Activated CD4-positive, alpha-beta T cell treated with anti-CD3 and anti-CD28 coated beads, Interleukin-2, amount 50 U/mL, for 48 hours (primary cell): ENCODE measurements around the gene PHF20.
A peak's percentile ranks its signal among the peaks of the same experiment; 100 is the strongest.
"Not testable (repeated sequence)": the region's sequence is repeated elsewhere in the genome, so short reads cannot be mapped to it uniquely, and the experiment has no call there.

Experiments used
- DNase-seq, 2 experiments: peaks; one replicate each; pipeline ENCODE4 v3.0.0-alpha.2; 2020

Gene PHF20

GRCh38 chr20:35739294-35740163 is 32.3 kb upstream of the PHF20 start:
- DNase-seq = no peak

GRCh38 chr20:35741892-35742740 is 29.7 kb upstream of the PHF20 start, which contains the start of gene RBM39:
Gene RBM39 (minus strand): TSS chr20:35742260. CDS start chr20:35740874, 1,386 bp downstream.
- peak; percentile 98 to 99 for DNase-seq

- no peak for DNase-seq
Measured at GRCh38 chr20:35742741-35743523, 28.9 kb upstream of the PHF20 start.

- peak; percentile 28 to 40 for DNase-seq
Measured at GRCh38 chr20:35743693-35744491, 27.9 kb upstream of the PHF20 start.

- not testable (repeated sequence) for DNase-seq
Measured at GRCh38 chr20:35744492-35744841, 27.3 kb upstream of the PHF20 start.

- DNase-seq = no peak
Measured at GRCh38 chr20:35750611-35751010, 21.2 kb upstream of the PHF20 start.

GRCh38 chr20:35756404-35756803 is 15.4 kb upstream of the PHF20 start:
- no peak for DNase-seq

GRCh38 chr20:35757098-35757705 is 14.6 kb upstream of the PHF20 start:
- DNase-seq = no peak

- DNase-seq = not testable (repeated sequence)
Measured at GRCh38 chr20:35761548-35761947, 10.3 kb upstream of the PHF20 start.

- DNase-seq = no peak
Measured at GRCh38 chr20:35762461-35762860, 9.4 kb upstream of the PHF20 start.

GRCh38 chr20:35764936-35765335 is 6.9 kb upstream of the PHF20 start:
- DNase-seq = not testable (repeated sequence)

GRCh38 chr20:35766843-35767242 is 5.0 kb upstream of the PHF20 start:
- DNase-seq = no peak

GRCh38 chr20:35767683-35768481 is 3.9 kb upstream of the PHF20 start:
- peak; percentile 52 to 59 for DNase-seq

GRCh38 chr20:35768731-35769664 is 2.8 kb upstream of the PHF20 start:
- peak; percentile 58 to 70 for DNase-seq

- DNase-seq = no peak
Measured at GRCh38 chr20:35771367-35771688, 487 bp upstream of the PHF20 start.

GRCh38 chr20:35772563-35773058 is 796 bp downstream of the PHF20 start:
- no peak for DNase-seq

GRCh38 chr20:35773154-35773751 is 1.4 kb downstream of the PHF20 start:
- DNase-seq = peak; percentile 32 to 47

- no peak for DNase-seq
Measured at GRCh38 chr20:35774391-35774790, 2.6 kb downstream of the PHF20 start.

GRCh38 chr20:35776513-35777101 is 4.8 kb downstream of the PHF20 start:
- no peak for DNase-seq
